GM19455 (cell line): Measurements from ENCODE around the gene PAK1IP1.
"Not testable (repeated sequence)": the region's sequence is repeated elsewhere in the genome, so short reads cannot be mapped to it uniquely, and the experiment has no call there.

Experiments used
- ATAC-seq: cut with Tn5 transposase; IDR thresholded peaks from one replicate; pipeline ENCODE4 v1.9.1; 2021; ENCODE audit not compliant: unreplicated experiment

Gene PAK1IP1, protein sequence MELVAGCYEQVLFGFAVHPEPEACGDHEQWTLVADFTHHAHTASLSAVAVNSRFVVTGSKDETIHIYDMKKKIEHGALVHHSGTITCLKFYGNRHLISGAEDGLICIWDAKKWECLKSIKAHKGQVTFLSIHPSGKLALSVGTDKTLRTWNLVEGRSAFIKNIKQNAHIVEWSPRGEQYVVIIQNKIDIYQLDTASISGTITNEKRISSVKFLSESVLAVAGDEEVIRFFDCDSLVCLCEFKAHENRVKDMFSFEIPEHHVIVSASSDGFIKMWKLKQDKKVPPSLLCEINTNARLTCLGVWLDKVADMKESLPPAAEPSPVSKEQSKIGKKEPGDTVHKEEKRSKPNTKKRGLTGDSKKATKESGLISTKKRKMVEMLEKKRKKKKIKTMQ

DNA sequence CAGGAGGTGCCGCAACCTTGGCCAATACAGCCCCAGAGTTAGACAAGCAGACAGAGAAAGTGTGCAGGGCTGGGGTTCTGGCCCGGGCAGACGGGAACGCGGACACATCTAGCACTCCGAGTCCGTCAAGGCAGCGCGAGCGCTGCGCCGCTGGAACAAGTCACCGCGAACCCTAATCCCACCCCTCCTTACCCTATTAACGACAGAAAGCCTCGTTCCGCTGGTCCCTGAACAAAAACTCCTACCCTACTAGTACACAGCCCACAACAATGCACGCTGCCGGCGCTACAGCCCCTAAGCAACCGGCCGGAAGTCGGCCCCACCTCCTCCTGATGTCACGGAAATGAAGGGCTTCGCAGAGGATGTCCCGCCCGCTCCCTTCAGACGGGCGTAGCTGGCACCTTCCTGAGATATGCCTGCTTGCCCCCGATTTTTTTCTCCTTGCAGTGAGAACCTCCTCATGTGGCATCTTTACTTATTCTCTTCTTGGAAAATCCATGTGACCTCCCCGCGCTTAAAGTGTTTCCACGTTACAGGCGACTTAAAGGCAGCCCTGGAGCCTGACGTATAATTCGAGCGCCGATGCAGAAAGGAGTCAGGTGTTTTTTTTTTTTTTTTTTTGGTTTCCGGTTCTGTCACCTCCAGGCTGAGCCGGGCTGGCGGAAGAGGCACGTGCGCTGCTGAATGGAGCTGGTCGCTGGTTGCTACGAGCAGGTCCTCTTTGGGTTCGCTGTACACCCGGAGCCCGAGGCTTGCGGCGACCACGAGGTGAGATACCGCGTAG lies at the start of gene PAK1IP1, which contains the start of gene C6orf52:
PAK1IP1 (plus strand) TSS at position 671 of the 784 bp plus-strand sequence; CDS start at position 685, 14 bp downstream.
C6orf52 (minus strand) TSS at position 315 of the 784 bp plus-strand sequence. CDS start 7,066 bp downstream, outside the sequence.
- ATAC-seq, result peak; percentile 98

GRCh38 chr6:10655508-10656055 lies 39.2 kb upstream of the PAK1IP1 start:
- no peak for ATAC-seq

DNA sequence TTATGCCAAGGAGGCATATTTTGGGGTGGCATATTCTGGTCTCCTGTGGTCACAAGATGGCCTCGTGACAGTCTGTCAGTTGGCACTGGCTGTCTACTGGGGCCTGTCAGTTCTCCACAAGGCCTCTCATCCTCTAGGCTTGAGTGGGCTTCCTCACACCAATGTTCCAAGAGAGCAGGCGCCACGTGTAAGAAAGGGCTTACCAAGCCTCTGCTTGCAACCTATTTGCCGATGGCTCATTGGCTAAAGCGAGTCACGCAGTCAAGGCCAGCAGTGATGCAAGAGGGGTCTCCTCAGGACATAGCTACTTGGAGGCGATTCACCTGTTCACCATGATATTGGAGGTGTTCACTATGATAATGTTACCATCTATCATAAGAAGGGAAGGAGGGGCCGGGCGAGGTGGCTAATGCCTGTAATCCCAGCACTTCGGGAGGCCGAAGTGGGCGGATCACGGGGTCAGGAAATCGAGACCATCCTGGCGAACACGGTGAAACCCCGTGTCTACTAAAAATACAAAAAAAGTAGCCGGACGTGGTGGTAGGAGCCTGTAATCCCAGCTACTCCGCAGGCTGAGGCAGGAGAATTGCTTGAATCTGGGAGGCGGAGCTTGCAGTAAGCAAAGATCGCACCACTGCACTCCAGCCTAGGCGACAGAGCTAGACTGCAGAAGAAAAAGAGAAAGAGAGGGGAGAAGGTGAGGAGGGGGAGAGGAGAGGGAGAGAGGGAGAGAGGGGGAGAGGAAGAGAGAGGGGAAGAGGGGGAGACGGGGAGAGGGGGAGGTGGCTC lies 35.7 kb upstream of the PAK1IP1 start:
- no peak for ATAC-seq

DNA sequence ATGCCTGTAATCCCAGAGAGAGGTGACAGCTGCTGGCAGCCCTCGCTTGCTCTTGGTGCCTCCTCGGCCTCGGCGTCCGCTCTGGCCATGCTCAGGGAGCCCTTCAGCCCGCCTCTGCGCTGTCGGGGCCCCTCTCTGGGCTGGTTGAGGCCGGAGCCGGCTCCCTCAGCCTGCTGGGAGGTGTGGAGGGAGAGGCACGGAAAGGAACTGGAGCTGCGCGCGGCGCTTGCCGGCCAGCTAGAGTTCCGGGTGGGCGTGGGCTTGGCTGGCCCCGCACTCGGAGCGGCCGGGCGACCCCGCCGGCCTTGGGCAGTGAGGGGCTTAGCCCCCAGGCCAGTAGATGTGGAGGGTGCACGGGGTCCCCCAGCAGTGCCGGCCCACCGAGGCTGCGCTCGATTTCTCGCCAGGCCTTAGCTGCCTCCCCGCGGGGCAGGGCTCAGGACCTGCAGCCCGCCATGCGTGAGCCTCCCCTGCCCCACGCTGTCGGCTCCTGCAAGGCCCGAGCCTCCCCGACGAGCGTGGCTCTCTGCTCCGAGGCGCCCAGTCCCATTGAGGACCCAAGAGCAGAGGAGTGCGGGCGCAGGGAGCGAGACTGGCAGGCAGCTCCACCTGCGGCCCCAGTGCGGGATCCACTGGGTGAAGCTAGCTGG lies 34.9 kb upstream of the PAK1IP1 start:
- no peak for ATAC-seq

DNA sequence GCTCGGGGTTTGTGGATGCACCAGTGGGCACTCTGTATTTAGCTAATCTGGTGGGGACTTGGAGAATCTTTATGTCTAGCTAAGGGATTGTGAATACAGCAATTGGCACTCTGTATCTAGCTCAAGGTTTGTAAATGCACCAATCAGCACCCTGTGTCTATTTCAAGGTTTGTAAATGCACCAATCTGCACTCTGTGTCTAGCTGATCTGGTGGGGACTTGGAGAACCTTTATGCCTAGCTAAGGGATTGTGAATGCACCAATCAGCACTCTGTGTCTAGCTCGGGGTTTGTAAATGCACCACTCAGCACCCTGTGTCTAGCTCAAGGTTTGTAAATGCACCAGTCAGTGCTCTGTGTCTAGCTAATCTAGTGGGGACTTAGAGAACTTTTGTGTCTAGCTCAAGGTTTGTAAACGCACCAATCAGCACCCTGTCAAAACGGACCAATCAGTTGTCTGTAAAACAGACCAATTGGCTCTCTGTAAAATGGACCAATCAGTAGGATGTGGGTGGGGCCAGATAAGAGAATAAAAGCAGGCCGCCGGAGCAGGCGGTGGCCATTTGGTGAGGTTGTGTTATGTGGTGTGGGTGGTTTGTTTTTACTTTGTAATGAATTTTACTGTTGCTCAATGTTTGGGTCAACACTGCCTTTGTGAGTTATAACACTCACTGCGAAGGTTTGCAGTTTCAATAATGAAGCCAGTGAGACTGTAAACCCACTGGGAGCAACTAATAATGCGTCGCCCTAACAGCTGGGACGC lies 34.2 kb upstream of the PAK1IP1 start:
- ATAC-seq, result not testable (repeated sequence)

DNA sequence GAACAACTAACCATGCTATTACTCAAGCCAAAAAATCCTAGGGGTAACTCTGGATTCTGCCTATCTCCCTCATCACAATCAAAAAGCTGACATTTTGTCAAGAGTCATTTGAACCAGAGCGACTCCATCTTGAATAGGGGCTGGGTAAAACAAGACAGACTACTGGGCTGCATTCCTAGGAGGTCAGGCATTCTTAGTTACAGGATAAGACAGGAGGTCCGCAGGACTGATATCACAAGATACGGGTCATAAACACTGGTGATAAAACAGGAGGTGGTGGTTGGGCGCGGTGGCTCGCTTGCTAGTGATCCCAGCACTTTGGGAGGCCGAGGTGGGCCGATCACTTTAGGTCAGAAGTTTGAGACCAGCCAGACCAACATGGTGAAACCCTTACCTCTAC lies 32.6 kb upstream of the PAK1IP1 start:
- ATAC-seq, result no peak

- ATAC-seq, result no peak
These were observed 32.0 kb upstream of the PAK1IP1 start for GRCh38 chr6:10662742-10663141.

DNA sequence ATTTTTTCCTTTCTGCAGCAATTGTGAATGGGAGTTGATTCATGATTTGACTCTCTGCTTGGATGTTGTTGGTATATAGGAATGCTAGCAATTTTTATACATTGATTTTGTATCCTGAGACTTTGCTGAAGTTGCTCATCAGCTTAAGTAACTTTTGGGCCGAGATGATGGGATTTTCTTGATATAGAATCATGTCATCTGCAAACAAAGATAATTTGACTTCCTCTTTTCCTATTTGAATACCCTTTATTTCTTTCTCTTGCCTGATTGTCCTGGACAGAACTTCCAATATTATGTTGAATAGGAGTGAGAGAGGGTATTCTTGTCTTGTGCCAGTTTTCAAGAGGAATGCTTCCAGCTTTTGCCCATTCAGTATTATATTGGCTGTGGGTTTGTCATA lies 29.2 kb upstream of the PAK1IP1 start:
- ATAC-seq, result not testable (repeated sequence)

DNA sequence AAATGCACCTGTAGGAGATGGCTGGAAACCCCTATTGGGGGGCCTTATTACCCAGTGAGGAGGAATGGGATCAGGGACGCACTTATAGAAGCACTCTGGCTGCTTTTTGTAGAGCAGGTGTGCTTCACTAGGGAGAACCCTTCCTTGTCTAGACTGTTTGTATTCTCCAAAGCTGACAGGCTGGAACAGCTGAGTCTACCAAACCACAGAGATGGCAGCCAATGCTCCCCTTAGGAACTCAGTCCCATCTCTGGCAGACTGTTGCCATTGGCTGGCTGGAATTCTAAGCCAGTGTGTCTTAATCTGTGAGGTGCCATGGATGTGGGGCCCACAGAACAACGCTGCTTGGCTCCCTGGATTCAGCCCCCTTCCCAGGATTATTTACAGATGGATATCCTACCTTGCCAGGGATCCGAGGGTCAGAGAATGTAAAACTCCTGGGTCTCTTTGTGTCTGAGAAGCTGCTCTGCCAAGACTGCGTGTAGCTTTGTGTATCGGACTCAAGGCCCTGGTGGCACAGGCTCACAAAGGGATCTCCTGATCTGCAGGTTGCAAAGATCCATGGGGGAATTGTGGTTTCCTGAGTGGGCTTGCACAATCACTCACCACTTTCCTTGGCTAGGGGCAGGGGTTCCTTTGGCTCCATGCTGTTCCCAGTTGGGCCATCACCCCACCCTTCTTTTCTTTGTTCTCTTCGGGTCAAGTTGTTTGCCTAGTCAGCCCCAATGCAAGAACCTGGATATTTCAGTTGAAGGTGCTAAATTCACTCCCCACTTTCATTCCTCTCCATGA lies 26.4 kb upstream of the PAK1IP1 start:
- no peak for ATAC-seq

DNA sequence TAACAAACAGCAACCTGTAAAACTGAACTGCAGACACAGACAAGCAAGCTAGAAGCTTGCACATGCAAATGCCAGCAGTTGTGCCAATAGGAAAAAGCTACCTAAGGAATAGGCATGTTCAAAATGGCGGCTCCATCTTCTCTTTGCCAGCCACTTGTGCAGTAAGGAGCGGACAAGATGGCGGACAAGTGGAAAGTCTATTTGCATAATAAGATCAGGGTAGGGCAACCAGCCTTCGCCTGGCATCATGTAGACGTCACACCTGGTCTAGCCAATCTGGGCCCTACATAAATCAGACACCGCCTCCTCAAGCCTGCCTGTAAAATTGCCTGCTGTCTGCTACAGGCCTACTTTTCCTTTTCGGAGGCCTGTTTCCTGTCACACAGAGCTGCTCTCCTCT lies 18.4 kb upstream of the PAK1IP1 start:
- ATAC-seq, result no peak

- no peak for ATAC-seq
These were observed 16.3 kb upstream of the PAK1IP1 start for GRCh38 chr6:10678456-10678855.

DNA sequence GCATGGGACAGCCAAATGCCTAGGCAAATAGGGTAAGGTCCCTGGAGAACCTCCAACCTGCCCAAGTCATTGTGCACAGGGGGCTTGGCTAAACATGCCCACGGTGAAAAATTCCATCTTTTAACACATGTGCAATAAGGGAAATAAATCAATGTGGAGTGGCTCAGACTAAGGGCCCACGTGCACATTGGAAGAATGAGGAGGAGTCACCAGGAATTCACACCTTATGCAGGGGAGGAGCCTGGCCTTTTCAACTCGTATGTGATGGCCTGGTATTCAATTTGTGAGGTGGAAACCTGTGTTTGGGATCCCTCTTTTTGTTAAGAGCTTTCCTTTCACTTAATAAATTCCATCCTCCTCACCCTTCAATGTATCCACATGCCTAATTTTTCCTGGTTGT lies 13.0 kb upstream of the PAK1IP1 start:
- no peak for ATAC-seq

DNA sequence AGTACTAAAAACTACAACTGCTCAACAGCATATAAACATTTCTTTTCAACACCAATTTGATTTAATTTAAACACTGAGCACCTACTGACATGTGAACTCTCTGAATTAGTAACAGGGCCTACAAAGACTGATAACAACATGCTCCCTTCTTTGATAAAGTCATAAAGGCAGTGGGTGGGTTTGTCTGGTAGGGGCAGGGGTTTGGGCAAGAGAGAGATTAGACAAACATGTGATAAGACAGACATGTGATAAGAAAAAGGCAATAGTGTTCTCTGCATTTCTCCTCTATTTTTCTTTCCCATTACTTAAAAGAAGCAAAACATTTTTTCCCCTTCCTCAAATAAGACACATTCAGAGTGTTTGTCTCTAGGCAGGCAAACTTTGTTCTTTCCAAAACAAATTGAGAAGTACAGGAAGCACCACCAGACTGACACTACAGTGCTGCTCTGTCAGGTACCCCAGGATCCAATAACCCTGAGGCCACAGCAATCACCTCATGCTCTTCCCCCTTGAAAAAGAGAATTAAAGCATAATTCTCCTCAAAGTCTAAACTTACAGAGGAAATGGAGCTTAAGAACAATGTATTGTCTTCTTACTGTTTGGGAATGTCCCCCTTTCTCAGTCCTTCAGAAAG lies 12.3 kb upstream of the PAK1IP1 start:
- no peak for ATAC-seq

DNA sequence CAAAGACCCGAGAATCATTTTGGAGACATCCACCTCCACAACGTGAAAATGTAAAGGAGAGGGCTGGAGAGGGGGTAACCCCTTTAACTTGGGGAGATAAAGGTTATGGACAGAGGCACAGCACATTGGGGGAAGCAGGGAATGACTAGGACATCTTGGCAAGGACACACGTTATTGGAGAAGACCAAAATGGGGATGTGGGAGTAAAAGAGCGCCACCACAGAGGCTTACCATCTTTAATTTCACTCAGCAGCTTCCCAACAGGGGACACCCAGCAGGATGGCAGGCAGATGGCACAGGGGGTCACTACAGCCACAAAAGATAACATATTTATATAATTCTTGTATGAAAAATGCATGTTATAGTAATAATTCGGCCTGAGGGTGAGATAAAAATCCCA lies 10.2 kb upstream of the PAK1IP1 start:
- no peak for ATAC-seq

- no peak for ATAC-seq
These were observed 9.5 kb upstream of the PAK1IP1 start for GRCh38 chr6:10685092-10685915.

DNA sequence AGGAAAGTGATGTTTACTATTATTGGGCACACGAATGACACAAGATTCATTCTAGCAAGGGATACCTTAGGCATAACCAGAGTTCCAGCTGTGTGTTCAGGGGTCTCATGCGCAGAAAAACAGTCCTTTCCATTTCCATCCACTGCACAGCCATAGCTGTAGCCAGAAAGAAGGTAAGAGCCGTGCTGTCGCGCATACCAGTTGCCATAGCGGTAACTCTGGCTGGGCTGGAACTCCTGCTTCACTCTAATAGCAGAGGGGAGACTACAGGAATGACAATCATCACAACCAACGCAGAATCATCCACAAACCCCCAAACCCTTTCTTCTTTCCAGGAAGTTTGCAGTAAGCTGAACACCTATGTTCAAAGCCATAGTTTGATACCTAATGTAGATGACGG lies 7.9 kb upstream of the PAK1IP1 start:
- ATAC-seq, result no peak

DNA sequence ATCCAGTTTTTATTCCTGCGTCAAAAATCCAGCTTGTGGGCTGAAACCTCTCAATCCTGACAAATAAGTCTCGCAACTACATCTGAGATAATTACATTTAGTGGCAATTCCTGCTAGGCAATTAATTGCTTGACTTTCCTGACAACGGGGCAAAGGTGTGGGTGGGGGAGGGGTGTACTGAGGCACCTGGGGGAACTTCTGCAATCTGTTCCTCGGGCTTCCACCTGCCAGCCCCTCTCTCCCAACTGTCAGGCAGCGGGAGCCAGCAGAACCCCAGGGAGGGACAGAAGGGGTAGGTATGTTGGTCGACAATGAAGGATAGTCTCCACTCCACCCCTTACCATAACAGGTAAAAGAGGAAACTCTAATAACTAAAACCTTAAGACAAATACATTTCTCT lies 7.2 kb upstream of the PAK1IP1 start:
- ATAC-seq, result no peak
